AG04449 (cell line): ENCODE measurements around the gene FKBP10.

Experiments used
- CTCF ChIA-PET: fragments of 350-600 bp; formaldehyde crosslinking; extraction: SDS; loops from one replicate; lab custom pipeline; 2021; ENCODE audit warnings: antibody characterized with exemption; lab: Yijun Ruan, JAX
- POLR2A ChIA-PET: fragments of 400-600, 350-600 bp; formaldehyde crosslinking; extraction: SDS; loops from one replicate; lab custom pipeline; 2020; ENCODE audit warnings: antibody characterized with exemption, inconsistent platforms; lab: Yijun Ruan, JAX
- DNase-seq: peaks from one replicate; pipeline ENCODE4 v3.0.0-alpha.2; 2010; ENCODE audit warnings: low read depth, low spot score
- H3K4me3 ChIP-seq: 2 replicates; pipeline ENCODE4 v1.5.1; 2011; ENCODE audit warnings: low read depth, mild to moderate bottlenecking, control low read depth, low read length
- TF ChIP-seq, protein P1 (sequence below): IDR thresholded peaks from one replicate; pipeline ENCODE4 v1.5.1; 2011; ENCODE audit warnings: mild to moderate bottlenecking, moderate library complexity, low read length, control low read depth, inconsistent platforms; ENCODE audit not compliant: insufficient read depth; ENCODE audit errors: missing control alignments

FKBP10 gene

DNA sequence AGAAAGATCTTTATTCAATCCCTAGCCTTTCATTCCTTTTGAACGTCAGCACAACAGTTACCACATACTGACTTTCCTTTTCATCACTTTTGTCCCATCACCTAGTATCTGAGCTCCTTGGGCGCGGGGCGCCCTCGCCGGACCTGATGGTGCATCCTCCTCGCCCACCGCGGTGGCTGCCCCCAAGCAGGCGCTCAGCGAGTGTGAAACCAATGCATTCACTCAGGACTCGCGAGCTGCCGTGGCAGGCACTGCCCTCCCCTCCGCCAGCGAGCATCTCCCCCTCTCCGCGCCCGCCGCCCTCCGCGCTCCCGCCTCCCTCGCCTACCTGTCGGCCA is 51.7 kb downstream of the FKBP10 start:
- TF ChIP-seq, protein P1, sequence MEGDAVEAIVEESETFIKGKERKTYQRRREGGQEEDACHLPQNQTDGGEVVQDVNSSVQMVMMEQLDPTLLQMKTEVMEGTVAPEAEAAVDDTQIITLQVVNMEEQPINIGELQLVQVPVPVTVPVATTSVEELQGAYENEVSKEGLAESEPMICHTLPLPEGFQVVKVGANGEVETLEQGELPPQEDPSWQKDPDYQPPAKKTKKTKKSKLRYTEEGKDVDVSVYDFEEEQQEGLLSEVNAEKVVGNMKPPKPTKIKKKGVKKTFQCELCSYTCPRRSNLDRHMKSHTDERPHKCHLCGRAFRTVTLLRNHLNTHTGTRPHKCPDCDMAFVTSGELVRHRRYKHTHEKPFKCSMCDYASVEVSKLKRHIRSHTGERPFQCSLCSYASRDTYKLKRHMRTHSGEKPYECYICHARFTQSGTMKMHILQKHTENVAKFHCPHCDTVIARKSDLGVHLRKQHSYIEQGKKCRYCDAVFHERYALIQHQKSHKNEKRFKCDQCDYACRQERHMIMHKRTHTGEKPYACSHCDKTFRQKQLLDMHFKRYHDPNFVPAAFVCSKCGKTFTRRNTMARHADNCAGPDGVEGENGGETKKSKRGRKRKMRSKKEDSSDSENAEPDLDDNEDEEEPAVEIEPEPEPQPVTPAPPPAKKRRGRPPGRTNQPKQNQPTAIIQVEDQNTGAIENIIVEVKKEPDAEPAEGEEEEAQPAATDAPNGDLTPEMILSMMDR, result no peak
- DNase-seq, result no peak
- peak overlapping the region; percentile 93 for H3K4me3 ChIP-seq
- ChIA-PET CTCF (interaction anchor here (0.9 to 2.6 kb wide), 11 partner anchors 9 to 140 kb away, joined by 3 to 11 read pairs (median 5); partner anchors contain the start of genes KLHL10 and P3H4), POLR2A (interaction anchor here (0.6 to 1.9 kb wide), 9 partner anchors 9 to 176 kb away, joined by 3 to 9 read pairs (median 4); partner anchors contain the start of gene ACLY)

DNA sequence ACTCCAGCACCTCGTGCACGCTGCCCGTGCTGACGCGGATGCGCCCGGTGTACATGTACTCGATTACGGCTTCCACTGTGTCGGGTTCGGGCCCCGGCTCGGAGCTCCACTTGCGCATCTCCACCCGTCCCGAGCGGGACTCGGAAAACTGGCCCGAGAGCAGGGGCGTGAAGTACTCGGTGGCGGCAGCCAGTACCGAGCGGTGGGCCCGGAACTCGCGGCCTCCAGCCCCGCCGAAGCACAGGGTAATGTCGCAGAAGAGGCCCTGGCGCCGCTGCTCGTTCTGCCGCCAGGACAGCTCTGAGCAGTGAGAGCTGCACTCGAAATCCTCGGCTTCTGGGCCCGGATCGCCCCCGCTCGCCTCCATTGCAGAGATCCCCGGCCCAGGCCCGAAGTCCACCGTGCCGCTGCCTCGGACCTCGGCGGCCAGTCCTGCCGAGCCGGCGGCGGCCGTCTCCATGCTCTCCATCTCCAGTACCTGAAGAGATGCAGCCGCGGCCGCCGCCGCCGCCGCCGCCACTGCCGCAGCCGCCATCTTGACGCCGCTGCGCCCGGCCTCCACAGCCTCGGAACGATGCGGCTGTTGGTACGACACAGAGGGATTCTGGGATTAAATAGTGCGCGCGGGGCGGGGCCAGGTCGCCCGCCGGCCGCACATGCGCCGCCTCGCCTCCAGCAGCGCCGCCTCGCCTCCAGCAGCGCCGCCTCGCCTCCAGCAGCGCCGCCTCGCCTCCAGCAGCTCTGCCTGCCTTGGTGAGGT is 52.2 kb downstream of the FKBP10 start, which contains the start of gene KLHL11:
Gene KLHL11 (minus strand): TSS at position 588 of the 760 bp plus-strand sequence. CDS start 53 bp downstream, at position 535.
- POLR2A ChIA-PET, result interaction anchor here (0.6 to 1.9 kb wide), 12 partner anchors 9 to 175 kb away, joined by 3 to 9 read pairs (median 4); partner anchors contain the start of genes ACLY, FKBP10 and ODAD4

DNA sequence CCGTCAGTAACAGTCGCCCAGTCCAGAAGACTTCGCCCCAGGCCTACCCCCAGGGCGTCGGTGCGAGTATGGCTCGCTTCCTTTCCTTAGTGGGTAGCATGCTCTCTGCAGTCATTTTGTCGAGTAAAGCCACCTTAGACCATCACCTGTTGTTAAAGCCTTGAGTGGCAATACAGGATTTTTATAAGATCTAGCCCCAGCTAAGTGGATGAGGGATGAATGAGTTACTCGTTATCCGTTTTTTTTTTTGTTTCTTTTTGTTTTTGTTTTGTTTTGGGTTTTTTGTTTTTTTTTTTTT is 52.7 kb downstream of the FKBP10 start:
- ChIA-PET POLR2A (interaction anchor here (0.6 to 1.9 kb wide), 9 partner anchors 8 to 65 kb away, joined by 3 to 9 read pairs (median 4); partner anchors contain the start of genes ACLY, FKBP10 and ODAD4), CTCF (interaction anchor here (1.4 to 2.6 kb wide), 4 partner anchors 9 to 141 kb away, joined by 3 to 11 read pairs (median 7); no protein-coding TSS in a partner anchor)
- DNase-seq, result no peak
- peak overlapping the region; percentile 51 for H3K4me3 ChIP-seq
- TF ChIP-seq, protein P1, result no peak

More for the DNA sequence above, 52.2 kb downstream of the FKBP10 start, which contains the start of gene KLHL11:
- CTCF ChIA-PET, result interaction anchor here (0.9 to 2.6 kb wide), 10 partner anchors 9 to 140 kb away, joined by 3 to 11 read pairs (median 4); partner anchors contain the start of gene P3H4
- peak within 1 kb of the TSS; percentile 93 for H3K4me3 ChIP-seq
- DNase-seq, result peak; percentile 17
- TF ChIP-seq, protein P1, result no peak

DNA sequence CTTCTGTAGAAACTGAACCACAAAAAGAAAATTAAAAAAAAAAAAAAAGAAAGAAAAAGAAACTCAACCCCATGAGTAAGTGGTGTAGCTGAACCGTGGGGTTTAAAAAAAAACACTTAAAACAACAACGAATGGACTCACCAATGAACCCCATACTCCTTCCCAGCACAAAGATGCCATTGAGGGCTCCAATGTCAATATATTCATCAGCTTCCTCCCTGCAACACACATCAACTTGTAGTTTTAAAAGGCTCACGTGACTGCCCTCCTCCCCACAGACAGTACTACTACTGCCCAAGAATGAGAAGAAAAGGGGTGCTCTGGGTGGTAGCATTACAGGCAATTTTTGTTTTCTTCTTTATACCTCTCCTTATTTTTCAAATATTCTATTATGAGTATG is 55.8 kb downstream of the FKBP10 start:
- CTCF ChIA-PET, result interaction anchor here (0.9 to 1.4 kb wide), 2 partner anchors 10 to 39 kb away, joined by 3 to 5 read pairs; no protein-coding TSS in a partner anchor
- POLR2A ChIA-PET, result no interaction called here
- TF ChIP-seq, protein P1, result no peak

DNA sequence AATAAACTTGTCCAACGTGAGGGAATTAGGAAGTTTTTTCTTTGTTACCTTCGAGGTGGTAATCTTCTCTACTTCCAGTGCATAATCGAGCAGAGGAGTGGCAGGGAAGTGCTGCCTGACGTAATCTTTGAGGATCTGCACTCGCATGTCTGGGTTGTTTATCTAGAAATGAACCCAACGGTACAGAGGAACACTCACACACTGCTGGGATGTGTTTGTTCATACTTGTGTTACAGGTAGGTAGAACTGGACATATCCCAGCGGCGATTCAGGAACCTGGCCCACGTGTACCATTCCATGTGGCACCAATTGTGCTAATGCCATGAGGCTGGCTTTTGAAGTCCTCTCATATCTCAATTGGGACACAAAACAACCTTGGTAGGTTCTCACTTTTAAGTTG is 56.6 kb downstream of the FKBP10 start:
- TF ChIP-seq, protein P1, result no peak
- no peak for DNase-seq
- POLR2A ChIA-PET, result no interaction called here
- H3K4me3 ChIP-seq, result no peak overlapping the region
- CTCF ChIA-PET, result interaction anchor here (0.9 to 2.5 kb wide), 4 partner anchors 12 to 174 kb away, joined by 3 to 6 read pairs (median 4); no protein-coding TSS in a partner anchor

More for the DNA sequence above, 55.8 kb downstream of the FKBP10 start:
- no peak overlapping the region for H3K4me3 ChIP-seq
- no peak for DNase-seq

DNA sequence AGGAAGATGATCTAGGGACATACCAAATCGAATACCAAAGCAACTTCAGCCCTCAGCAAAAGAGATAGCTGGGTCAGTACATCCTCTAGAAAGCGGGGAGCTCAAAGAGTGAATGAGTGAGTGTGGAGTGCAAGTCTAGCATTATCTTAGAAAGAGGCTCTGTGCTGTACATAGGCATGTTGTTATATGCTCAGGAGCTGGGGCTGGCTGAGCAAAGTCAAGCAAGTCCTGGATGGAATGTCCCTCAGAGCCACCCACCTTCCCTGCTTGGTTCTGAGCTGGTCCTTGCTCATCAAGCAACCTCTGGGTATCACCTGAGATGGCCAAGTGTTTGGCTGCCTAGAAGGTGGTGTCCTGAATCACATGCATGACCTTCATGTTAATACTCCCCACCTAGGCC is 57.3 kb downstream of the FKBP10 start:
- no peak overlapping the region for H3K4me3 ChIP-seq
- TF ChIP-seq, protein P1, result no peak
- ChIA-PET POLR2A (interaction anchor here (0.6 kb wide), 1 partner anchor 40 kb away, joined by 3 read pairs; no protein-coding TSS in a partner anchor), CTCF (interaction anchor here (1.4 to 2.5 kb wide), 3 partner anchors 11 to 174 kb away, joined by 3 to 6 read pairs (median 4); no protein-coding TSS in a partner anchor)
- DNase-seq, result no peak
